GM23338 (cell line): ENCODE measurements around the gene APOB. TPM values are rescaled to one million over a fixed set of nuclear protein-coding genes. Genes with fewer than 3 reads are reported as not detected.

Source experiments
- ATAC-seq: fragments of 200-7000 bp; cut with Tn5 transposase; 3 replicates; pipeline ENCODE4 v1.9.1; 2020
- DNase-seq: peaks from one replicate; pipeline ENCODE4 v3.0.0-alpha.2; 2015; ENCODE audit warnings: low spot score
- H2AFZ ChIP-seq: fragments of 200-600 bp; sonication (generic); 2 replicates; pipeline ENCODE4 v1.8.0; 2016; ENCODE audit warnings: antibody characterized with exemption, mild to moderate bottlenecking, moderate library complexity
- H3F3A ChIP-seq: fragments of 200-600 bp; sonication (generic); replicated peaks from 2 replicates; pipeline ENCODE4 v1.8.0; 2017; ENCODE audit warnings: antibody characterized with exemption, mixed run types, low read depth
- H3K27ac ChIP-seq: fragments of 200-600 bp; sonication (generic); 2 replicates; pipeline ENCODE4 v1.6.1; 2016; ENCODE audit warnings: low read depth
- H3K27me3 ChIP-seq: fragments of 200-600 bp; sonication (generic); 2 replicates; pipeline ENCODE4 v1.8.0; 2016; ENCODE audit warnings: mild to moderate bottlenecking, mixed run types, moderate library complexity; ENCODE audit not compliant: insufficient read depth
- H3K36me3 ChIP-seq: fragments of 200-600 bp; sonication (generic); 2 replicates; pipeline ENCODE4 v1.8.0; 2016; ENCODE audit warnings: mild to moderate bottlenecking; ENCODE audit not compliant: insufficient read depth
- H3K4me1 ChIP-seq: fragments of 200-600 bp; sonication (generic); 2 replicates; pipeline ENCODE4 v1.8.0; 2016; ENCODE audit warnings: mild to moderate bottlenecking, moderate library complexity; ENCODE audit not compliant: insufficient read depth
- H3K4me2 ChIP-seq: fragments of 200-600 bp; sonication (generic); 2 replicates; pipeline ENCODE4 v1.7.1; 2017; ENCODE audit warnings: mixed run types
- H3K4me3 ChIP-seq: fragments of 200-600 bp; sonication (generic); 2 replicates; pipeline ENCODE4 v1.6.1; 2016; ENCODE audit warnings: mixed run types
- H3K79me2 ChIP-seq: fragments of 200-600 bp; sonication (generic); replicated peaks from 2 replicates; pipeline ENCODE4 v1.8.0; 2017; ENCODE audit warnings: mild to moderate bottlenecking; ENCODE audit not compliant: insufficient read depth
- H3K9me2 ChIP-seq: fragments of 200-600 bp; sonication (generic); 2 replicates; pipeline ENCODE4 v1.8.0; 2017; ENCODE audit not compliant: insufficient read depth
- H4K20me1 ChIP-seq: fragments of 200-600 bp; sonication (generic); replicated peaks from 2 replicates; pipeline ENCODE4 v1.8.0; 2017; ENCODE audit warnings: mild to moderate bottlenecking; ENCODE audit not compliant: insufficient read depth
- H3K27ac Mint-ChIP-seq: 2 replicates; pipeline ENCODE4 v1.8.0; 2020; ENCODE audit warnings: inconsistent platforms, mild to moderate bottlenecking, moderate library complexity, mixed read lengths
- H3K27me3 Mint-ChIP-seq: 3 replicates; pipeline ENCODE4 v1.8.0; 2022; ENCODE audit warnings: low read depth, mild to moderate bottlenecking, moderate library complexity, mixed read lengths, inconsistent platforms; ENCODE audit not compliant: insufficient read depth, poor library complexity
- H3K36me3 Mint-ChIP-seq: 3 replicates; pipeline ENCODE4 v1.8.0; 2021; ENCODE audit warnings: low read depth, mild to moderate bottlenecking, inconsistent platforms, moderate library complexity, mixed read lengths
- H3K4me1 Mint-ChIP-seq: 3 replicates; pipeline ENCODE4 v1.8.0; 2020; ENCODE audit warnings: mild to moderate bottlenecking, inconsistent platforms, mixed read lengths
- H3K4me3 Mint-ChIP-seq: 3 replicates; pipeline ENCODE4 v1.8.0; 2021; ENCODE audit warnings: moderate library complexity, mild to moderate bottlenecking, inconsistent platforms, mixed read lengths
- H3K9me3 Mint-ChIP-seq: 3 replicates; pipeline ENCODE4 v1.8.0; 2020; ENCODE audit warnings: moderate library complexity, mild to moderate bottlenecking, inconsistent platforms, mixed read lengths
- CREB1 ChIP-seq: fragments of 250-450 bp; sonication (Bioruptor Pico); IDR thresholded peaks from 2 replicates; pipeline ENCODE4 v1.5.0; 2020; ENCODE audit warnings: low read depth, mild to moderate bottlenecking, moderate library complexity
- CTCF ChIP-seq, 2 experiments: fragments of 200-600 bp in 1 of 2; sonication (generic) in 1 of 2; conservative IDR thresholded peaks; 2 replicates each; pipeline versions ENCODE4 v1.5.1 to v1.6.1; 2016 to 2017; ENCODE audit warnings: antibody characterized with exemption in 2 of 2, low read depth in 2 of 2, mild to moderate bottlenecking in 2 of 2, moderate library complexity in 1 of 2
- EZH2 ChIP-seq: fragments of 200-600 bp; sonication (generic); IDR thresholded peaks from one replicate; pipeline ENCODE4 v1.8.0; 2017; ENCODE audit warnings: antibody characterized with exemption, mild to moderate bottlenecking, low read depth; ENCODE audit not compliant: unreplicated experiment
- EZH2phosphoT487 ChIP-seq: fragments of 200-600 bp; sonication (generic); IDR thresholded peaks from one replicate; pipeline ENCODE4 v1.8.1; 2018; ENCODE audit warnings: antibody characterized with exemption; ENCODE audit not compliant: unreplicated experiment
- JUNB ChIP-seq: IDR thresholded peaks from one replicate; pipeline ENCODE4 v1.6.1; 2016; ENCODE audit warnings: antibody characterized with exemption; ENCODE audit not compliant: unreplicated experiment
- NANOG ChIP-seq: IDR thresholded peaks from 2 replicates; pipeline ENCODE4 v1.6.1; 2016; ENCODE audit warnings: antibody characterized with exemption, borderline replicate concordance
- POLR2AphosphoS5 ChIP-seq: IDR thresholded peaks from 2 replicates; pipeline ENCODE4 v1.6.1; 2016; ENCODE audit warnings: antibody characterized with exemption, low read depth
- REST ChIP-seq: IDR thresholded peaks from one replicate; pipeline ENCODE4 v1.6.1; 2018; ENCODE audit warnings: antibody characterized with exemption; ENCODE audit not compliant: unreplicated experiment
- STAT1 ChIP-seq: IDR thresholded peaks from one replicate; pipeline ENCODE4 v1.6.1; 2016; ENCODE audit warnings: antibody characterized with exemption; ENCODE audit not compliant: unreplicated experiment
- ZNF114 ChIP-seq: fragments of 250-450 bp; sonication (Bioruptor Pico); IDR thresholded peaks from 2 replicates; pipeline ENCODE4 v1.5.0; 2020; ENCODE audit warnings: mild to moderate bottlenecking, moderate library complexity
- ZNF331 ChIP-seq: fragments of 250-450 bp; sonication (Bioruptor Pico); IDR thresholded peaks from 2 replicates; pipeline ENCODE4 v1.5.0; 2020; ENCODE audit warnings: low read depth, mild to moderate bottlenecking, moderate library complexity
- ZNF462 ChIP-seq: fragments of 250-450 bp; sonication (Bioruptor Pico); IDR thresholded peaks from 2 replicates; pipeline ENCODE4 v1.5.0; 2020; ENCODE audit warnings: mild to moderate bottlenecking, moderate library complexity
- polyA plus RNA-seq: library from polyadenylated mRNA; unstranded; fragments of >200 nt; fragmentation: Nextera tagmentation; extraction: Ambion mirVana; gene quantifications from 2 replicates; pipeline ENCODE4 v1.2.1, GENCODE V29; 2016
- total RNA-seq: library from RNA; depleted of rRNA; stranded (reverse); fragments of >200 nt; shearing (Covaris generic); gene quantifications from 2 replicates; pipeline ENCODE4 v1.2.3, GENCODE V29; 2014
- TF ChIP-seq, protein P1 (sequence below): IDR thresholded peaks from 2 replicates; pipeline ENCODE4 v1.6.1; 2016; ENCODE audit warnings: antibody characterized with exemption

Gene APOB
- total and polyA plus RNA-seq, 2 experiments from 2014 or later, result 0.08 to 0.56 TPM

- H3K4me3 Mint-ChIP-seq, result no peak overlapping the region
- DNase-seq (no peak), ATAC-seq (no peak)
- no peaks in the 10 kb centered on the region for H3K4me1 Mint-ChIP-seq
- no peaks in the 10 kb centered on the region for H3K36me3 Mint-ChIP-seq
- Histone ChIP-seq H3K27me3 (no peaks in the 10 kb centered on the region), H3K36me3 (no peaks in the 10 kb centered on the region), H3K4me1 (no peaks in the 10 kb centered on the region), H4K20me1 (no peaks in the 10 kb centered on the region), H3F3A (no peaks in the 10 kb centered on the region), H3K9me2 (peaks cover 5% of the 10 kb centered on the region; the same call in 1 of the 2 replicates), H2AFZ (no peak overlapping the region), H3K27ac (no peak overlapping the region), H3K4me2 (no peak overlapping the region), H3K4me3 (no peak overlapping the region), H3K79me2 (no peaks in the 10 kb centered on the region)
- peaks cover 5% of the 10 kb centered on the region for H3K27me3 Mint-ChIP-seq
- no peaks in the 10 kb centered on the region for H3K9me3 Mint-ChIP-seq
- no peak for TF ChIP-seq ZNF114
- no peak for TF ChIP-seq EZH2phosphoT487
- no peak for TF ChIP-seq POLR2AphosphoS5
- no peak for TF ChIP-seq EZH2
- TF ChIP-seq CREB1 (CRISPR knock-in tag), result no peak
- no peak for TF ChIP-seq REST
- TF ChIP-seq CTCF (conservative IDR thresholded peaks at IDR 0.05; ENCODE audit: low read depth in 2 of 2), result no peak
- no peak for TF ChIP-seq JUNB
- no peak for TF ChIP-seq NANOG
- TF ChIP-seq, protein P1, sequence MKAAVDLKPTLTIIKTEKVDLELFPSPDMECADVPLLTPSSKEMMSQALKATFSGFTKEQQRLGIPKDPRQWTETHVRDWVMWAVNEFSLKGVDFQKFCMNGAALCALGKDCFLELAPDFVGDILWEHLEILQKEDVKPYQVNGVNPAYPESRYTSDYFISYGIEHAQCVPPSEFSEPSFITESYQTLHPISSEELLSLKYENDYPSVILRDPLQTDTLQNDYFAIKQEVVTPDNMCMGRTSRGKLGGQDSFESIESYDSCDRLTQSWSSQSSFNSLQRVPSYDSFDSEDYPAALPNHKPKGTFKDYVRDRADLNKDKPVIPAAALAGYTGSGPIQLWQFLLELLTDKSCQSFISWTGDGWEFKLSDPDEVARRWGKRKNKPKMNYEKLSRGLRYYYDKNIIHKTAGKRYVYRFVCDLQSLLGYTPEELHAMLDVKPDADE, result no peak
- no peak for TF ChIP-seq ZNF462
- no peak for TF ChIP-seq STAT1
- TF ChIP-seq ZNF331, result no peak
- no peak overlapping the region for H3K27ac Mint-ChIP-seq
Measured at GRCh38 chr2:21033237-21034155, 10.4 kb downstream of the APOB start.
